ENCODE measurements around the gene IGFBP4.
A peak's percentile ranks its signal among the peaks of the same experiment; 100 is the strongest.

Gene IGFBP4

DNA sequence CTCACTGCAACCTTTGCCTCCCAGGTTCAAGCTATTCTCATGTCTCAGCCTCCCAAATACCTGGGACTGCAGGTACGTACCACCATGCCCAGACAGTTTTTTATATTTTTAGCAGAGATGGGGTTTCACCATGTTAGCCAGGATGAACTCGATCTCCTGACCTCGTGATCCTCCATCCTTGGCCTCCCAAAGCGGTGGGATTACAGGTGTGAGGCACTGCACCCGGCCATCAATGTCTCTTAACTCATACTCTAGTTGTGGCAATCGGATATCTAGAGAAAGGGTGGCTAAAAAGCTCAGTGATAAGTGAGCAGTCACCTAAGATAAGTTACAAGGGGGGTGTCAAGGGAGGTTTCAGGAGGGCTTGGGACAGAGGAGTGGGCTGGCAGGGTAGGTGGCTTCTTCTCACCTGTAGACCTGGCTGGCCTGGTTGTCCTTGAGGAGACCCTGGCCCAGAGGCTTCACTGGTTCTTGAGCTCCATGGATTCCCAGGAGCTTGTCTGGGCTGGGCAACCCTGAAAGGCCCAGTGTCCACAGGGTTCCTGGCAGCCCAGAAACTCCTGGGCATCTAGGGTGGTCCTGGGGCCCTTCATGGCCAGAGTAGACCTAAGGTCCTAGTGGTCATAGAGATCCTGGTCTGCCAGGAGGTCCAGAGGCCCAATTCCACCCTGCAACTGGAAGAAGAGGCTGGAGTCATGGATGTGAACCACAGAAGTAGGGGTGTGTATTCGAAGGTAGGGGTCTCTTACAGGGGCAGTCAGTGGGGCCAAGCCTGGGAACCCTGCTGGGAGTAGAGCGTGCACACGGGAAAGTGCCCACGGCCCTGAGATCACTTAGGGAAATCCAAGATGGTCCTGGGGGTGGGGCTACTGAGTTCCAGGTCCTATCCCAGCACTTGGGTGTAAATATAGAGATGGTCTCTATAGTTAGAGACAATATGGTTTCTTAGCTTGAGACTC, 12.7 kb upstream of the IGFBP4 start:
- CTCF ChIA-PET = interaction anchor here (0.8 to 5.3 kb wide), 6 partner anchors 8 to 110 kb away, joined by 3 to 22 read pairs (median 4); partner anchors contain the start of gene TOP2A
- Histone ChIP-seq H3K4me1 (ENCODE audit: control extremely low read depth in 1 of 4, control insufficient read depth in 4 of 4, insufficient read depth in 4 of 4, low read length in 3 of 4) (peaks cover 0 to 21% (median 13%) of the 10 kb centered on the region in 4 experiments), H3K27me3 (replicated peaks in 2 of 5; ENCODE audit: control insufficient read depth in 4 of 5, insufficient read depth in 5 of 5, low read length in 4 of 5) (no peaks in the 10 kb centered on the region), H3K27ac (ENCODE audit: insufficient read depth in 1 of 2, low read depth in 1 of 2, low read length in 2 of 2, poor library complexity in 1 of 2, severe bottlenecking in 2 of 2) (no peak overlapping the region), H3K36me3 (ENCODE audit: control insufficient read depth in 4 of 4, insufficient read depth in 4 of 4, low read length in 3 of 4) (no peaks in the 10 kb centered on the region), H3K4me3 (ENCODE audit: control insufficient read depth in 1 of 7, extremely low read depth in 1 of 7, insufficient read depth in 4 of 7, low read depth in 2 of 7, low read length in 6 of 7) (no peak overlapping the region), H3K9me3 (ENCODE audit: control extremely low read depth in 1 of 5, control insufficient read depth in 4 of 5, insufficient read depth in 2 of 5, low read depth in 1 of 5, low read length in 4 of 5) (no peaks in the 10 kb centered on the region)
- POLR2A ChIA-PET = no interaction called here
- no peak for DNase-seq
- 98% methylated on average over 10 of the region's 10 CpGs for WGBS (ENCODE audit: insufficient coverage)

GRCh38 chr17:40431231-40431602, 12.0 kb upstream of the IGFBP4 start:
- no peak for DNase-seq

DNA sequence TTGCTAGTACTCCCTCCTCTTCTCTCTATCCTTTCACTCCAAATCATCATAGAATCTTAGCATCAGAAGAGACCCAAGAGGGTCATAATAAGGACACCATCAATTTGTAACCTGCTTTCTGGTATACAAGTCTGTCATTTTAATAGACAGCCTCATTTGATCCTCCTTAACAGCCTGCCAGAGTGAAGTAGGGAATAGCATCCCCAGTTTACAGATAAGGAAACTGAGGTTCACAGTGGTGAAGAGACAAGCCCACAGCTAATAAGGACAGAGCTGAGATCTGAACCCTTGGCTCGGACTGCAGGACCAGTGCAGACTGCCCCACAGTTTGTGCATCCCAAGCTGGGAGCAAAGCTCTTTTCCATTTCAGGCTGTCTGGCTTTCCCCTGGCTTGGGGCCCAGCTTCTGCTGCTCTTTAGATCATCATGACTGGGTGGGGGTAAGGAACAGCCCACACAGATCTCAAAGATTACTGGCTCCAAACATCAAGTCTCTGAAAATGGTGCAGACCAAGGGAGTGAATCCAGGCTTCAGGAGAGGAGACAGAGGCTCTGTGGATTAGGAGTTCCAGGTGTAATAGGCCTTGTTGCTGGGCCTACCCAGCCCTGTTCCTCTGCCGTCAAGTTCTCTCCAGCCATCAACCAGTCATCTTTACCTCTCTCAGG, 10.3 kb upstream of the IGFBP4 start:
- no peak for DNase-seq
- Histone ChIP-seq H3K9me3 (ENCODE audit: control extremely low read depth in 1 of 5, control insufficient read depth in 4 of 5, insufficient read depth in 2 of 5, low read depth in 1 of 5, low read length in 4 of 5) (no peaks in the 10 kb centered on the region), H3K36me3 (ENCODE audit: control insufficient read depth in 4 of 4, insufficient read depth in 4 of 4, low read length in 3 of 4) (no peaks in the 10 kb centered on the region), H3K27me3 (replicated peaks in 2 of 5; ENCODE audit: control insufficient read depth in 4 of 5, insufficient read depth in 5 of 5, low read length in 4 of 5) (no peaks in the 10 kb centered on the region), H3K4me1 (ENCODE audit: control extremely low read depth in 1 of 4, control insufficient read depth in 4 of 4, insufficient read depth in 4 of 4, low read length in 3 of 4) (peaks cover 0 to 18% (median 13%) of the 10 kb centered on the region in 4 experiments), H3K27ac (ENCODE audit: insufficient read depth in 1 of 2, low read depth in 1 of 2, low read length in 2 of 2, poor library complexity in 1 of 2, severe bottlenecking in 2 of 2) (no peak overlapping the region), H3K4me3 (ENCODE audit: control insufficient read depth in 1 of 7, extremely low read depth in 1 of 7, insufficient read depth in 4 of 7, low read depth in 2 of 7, low read length in 6 of 7) (no peak overlapping the region)
- ChIA-PET POLR2A (no interaction called here), CTCF (interaction anchor here (0.8 to 5.3 kb wide), 3 partner anchors 12 to 17 kb away, joined by 3 to 22 read pairs (median 5); partner anchors contain the start of gene TOP2A)
- 100% methylated on average over 2 of the region's 2 CpGs for WGBS (ENCODE audit: insufficient coverage)

More at GRCh38 chr17:40431231-40431602, 12.0 kb upstream of the IGFBP4 start:
- Histone ChIP-seq H3K9me3 (ENCODE audit: control extremely low read depth in 1 of 5, control insufficient read depth in 4 of 5, insufficient read depth in 2 of 5, low read depth in 1 of 5, low read length in 4 of 5) (no peaks in the 10 kb centered on the region), H3K4me3 (ENCODE audit: control insufficient read depth in 1 of 7, extremely low read depth in 1 of 7, insufficient read depth in 4 of 7, low read depth in 2 of 7, low read length in 6 of 7) (no peak overlapping the region), H3K27me3 (replicated peaks in 2 of 5; ENCODE audit: control insufficient read depth in 4 of 5, insufficient read depth in 5 of 5, low read length in 4 of 5) (no peaks in the 10 kb centered on the region), H3K4me1 (ENCODE audit: control extremely low read depth in 1 of 4, control insufficient read depth in 4 of 4, insufficient read depth in 4 of 4, low read length in 3 of 4) (peaks cover 0 to 15% (median 7%) of the 10 kb centered on the region in 4 experiments), H3K27ac (ENCODE audit: insufficient read depth in 1 of 2, low read depth in 1 of 2, low read length in 2 of 2, poor library complexity in 1 of 2, severe bottlenecking in 2 of 2) (no peak overlapping the region), H3K36me3 (ENCODE audit: control insufficient read depth in 4 of 4, insufficient read depth in 4 of 4, low read length in 3 of 4) (no peaks in the 10 kb centered on the region)
- 60% methylated on average over 1 of the region's 3 CpGs for WGBS (ENCODE audit: insufficient coverage)
- ChIA-PET POLR2A (no interaction called here), CTCF (interaction anchor here (0.8 to 5.3 kb wide), 4 partner anchors 9 to 109 kb away, joined by 3 to 22 read pairs (median 4); partner anchors contain the start of gene TOP2A)

DNA sequence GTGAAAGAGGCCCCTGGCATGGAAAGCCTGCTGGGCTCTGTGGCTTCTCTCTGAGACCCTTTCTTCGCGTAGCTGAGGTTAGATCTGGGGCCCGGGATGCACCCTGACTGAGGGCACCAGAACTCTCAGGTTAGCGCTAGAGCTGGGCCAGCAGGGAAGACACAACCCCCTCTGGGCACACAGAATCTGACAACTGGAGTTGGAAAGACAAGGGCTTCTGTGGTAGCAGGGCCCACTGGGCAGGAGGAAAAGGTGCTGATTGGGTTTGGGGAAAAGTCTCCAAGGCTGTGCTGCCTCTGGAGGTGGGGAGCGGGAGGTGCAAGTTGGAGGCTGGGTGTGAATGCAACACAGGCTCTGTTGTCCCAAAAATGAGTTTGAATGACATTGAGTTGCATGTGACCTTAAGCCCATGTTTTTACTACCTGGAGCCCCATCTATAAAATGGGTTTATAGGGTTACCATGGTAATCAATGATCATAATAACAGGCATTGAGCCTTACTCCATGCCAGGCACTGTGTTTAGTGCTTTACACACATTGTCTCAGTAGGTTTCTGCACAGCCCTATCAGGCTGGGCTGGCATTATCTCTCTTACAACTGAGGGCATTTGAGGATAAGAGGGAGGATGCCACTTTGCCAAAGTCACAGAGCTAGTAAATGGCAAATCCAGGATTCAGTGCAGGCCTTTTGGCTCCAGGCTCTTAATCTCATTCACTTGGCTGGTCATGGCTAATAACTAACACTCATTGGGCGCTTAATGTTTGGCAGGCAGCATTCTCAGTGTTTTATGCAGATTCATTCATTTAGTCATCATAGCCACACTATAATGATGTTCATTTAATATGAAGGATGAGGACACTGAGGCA, 9.5 kb upstream of the IGFBP4 start:
- Histone ChIP-seq H3K4me3 (ENCODE audit: control insufficient read depth in 1 of 7, extremely low read depth in 1 of 7, insufficient read depth in 4 of 7, low read depth in 2 of 7, low read length in 6 of 7) (no peak overlapping the region), H3K9me3 (ENCODE audit: control extremely low read depth in 1 of 5, control insufficient read depth in 4 of 5, insufficient read depth in 2 of 5, low read depth in 1 of 5, low read length in 4 of 5) (no peaks in the 10 kb centered on the region), H3K4me1 (ENCODE audit: control extremely low read depth in 1 of 4, control insufficient read depth in 4 of 4, insufficient read depth in 4 of 4, low read length in 3 of 4) (peaks cover 0 to 21% (median 13%) of the 10 kb centered on the region in 4 experiments), H3K27me3 (replicated peaks in 2 of 5; ENCODE audit: control insufficient read depth in 4 of 5, insufficient read depth in 5 of 5, low read length in 4 of 5) (no peaks in the 10 kb centered on the region), H3K36me3 (ENCODE audit: control insufficient read depth in 4 of 4, insufficient read depth in 4 of 4, low read length in 3 of 4) (no peaks in the 10 kb centered on the region), H3K27ac (ENCODE audit: insufficient read depth in 1 of 2, low read depth in 1 of 2, low read length in 2 of 2, poor library complexity in 1 of 2, severe bottlenecking in 2 of 2) (no peak overlapping the region)
- CTCF ChIA-PET = interaction anchor here (0.8 to 5.3 kb wide), 3 partner anchors 12 to 43 kb away, joined by 5 to 22 read pairs (median 5); no protein-coding TSS in a partner anchor
- DNase-seq = peak in 2 of 3 donors; percentile 40 to 44
- WGBS (ENCODE audit: insufficient coverage) = 91% methylated on average over 5 of the region's 6 CpGs
- POLR2A ChIA-PET = no interaction called here

- POLR2A ChIA-PET = no interaction called here
- 80% methylated on average over 5 of the region's 5 CpGs for WGBS (ENCODE audit: insufficient coverage)
- CTCF ChIA-PET = interaction anchor here (0.9 to 9.3 kb wide), 7 partner anchors 10 to 123 kb away, joined by 3 to 61 read pairs (median 4); partner anchors contain the start of gene TOP2A
These were observed 6.6 kb upstream of the IGFBP4 start for GRCh38 chr17:40436636-40437035.

DNA sequence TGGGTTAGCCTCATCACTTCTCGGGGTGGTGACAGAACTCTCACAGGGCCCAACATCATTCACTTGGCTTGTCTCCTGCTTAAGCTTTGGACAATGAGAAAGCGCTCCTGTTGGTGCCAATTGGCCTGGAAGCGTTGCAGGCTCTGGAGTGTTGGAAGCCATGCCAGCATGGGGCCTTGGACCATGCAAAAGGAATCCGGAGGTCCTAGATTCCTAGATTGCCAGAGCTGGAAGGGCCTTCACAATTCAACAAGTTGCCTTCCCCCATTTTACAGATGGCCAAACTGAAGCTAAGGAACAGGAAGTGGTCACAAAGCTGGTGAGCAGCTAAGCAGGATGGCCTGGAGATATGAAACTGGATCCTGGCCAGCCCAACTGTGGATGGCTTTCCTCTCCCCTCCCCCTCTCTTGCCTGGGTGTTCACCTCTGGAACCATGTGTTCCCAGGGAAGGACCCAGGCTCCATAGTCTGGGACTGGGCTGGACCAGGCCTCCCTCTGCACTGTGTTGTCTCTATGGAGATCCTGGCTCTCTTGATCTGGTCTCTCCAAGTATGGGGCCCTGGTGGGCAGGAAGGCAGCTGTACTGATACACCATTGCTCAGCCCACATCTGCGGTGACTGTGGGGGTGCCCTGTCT, 6.0 kb upstream of the IGFBP4 start:
- CTCF ChIA-PET = interaction anchor here (0.9 to 9.3 kb wide), 11 partner anchors 7 to 122 kb away, joined by 3 to 61 read pairs (median 6); partner anchors contain the start of gene TOP2A
- H3K27ac ChIP-seq (ENCODE audit: insufficient read depth in 1 of 2, low read depth in 1 of 2, low read length in 2 of 2, poor library complexity in 1 of 2, severe bottlenecking in 2 of 2) = no peak overlapping the region
- no peaks in the 10 kb centered on the region for H3K9me3 ChIP-seq (ENCODE audit: control extremely low read depth in 1 of 5, control insufficient read depth in 4 of 5, insufficient read depth in 2 of 5, low read depth in 1 of 5, low read length in 4 of 5)
- H3K4me3 ChIP-seq (ENCODE audit: control insufficient read depth in 1 of 7, extremely low read depth in 1 of 7, insufficient read depth in 4 of 7, low read depth in 2 of 7, low read length in 6 of 7) = no peak overlapping the region
- no peaks in the 10 kb centered on the region for H3K36me3 ChIP-seq (ENCODE audit: control insufficient read depth in 4 of 4, insufficient read depth in 4 of 4, low read length in 3 of 4)
- 100% methylated on average over 4 of the region's 5 CpGs for WGBS (ENCODE audit: insufficient coverage)
- H3K27me3 ChIP-seq (replicated peaks in 2 of 5; ENCODE audit: control insufficient read depth in 4 of 5, insufficient read depth in 5 of 5, low read length in 4 of 5) = no peaks in the 10 kb centered on the region
- POLR2A ChIA-PET = no interaction called here
- H3K4me1 ChIP-seq (ENCODE audit: control extremely low read depth in 1 of 4, control insufficient read depth in 4 of 4, insufficient read depth in 4 of 4, low read length in 3 of 4) = peaks cover 0 to 21% (median 13%) of the 10 kb centered on the region in 4 experiments
- peak in 2 of 3 donors; percentile 67 to 71 for DNase-seq

More at GRCh38 chr17:40436636-40437035, 6.6 kb upstream of the IGFBP4 start:
- DNase-seq = peak in 1 of 3 donors; percentile 26
- Histone ChIP-seq H3K27ac (ENCODE audit: insufficient read depth in 1 of 2, low read depth in 1 of 2, low read length in 2 of 2, poor library complexity in 1 of 2, severe bottlenecking in 2 of 2) (no peak overlapping the region), H3K9me3 (ENCODE audit: control extremely low read depth in 1 of 5, control insufficient read depth in 4 of 5, insufficient read depth in 2 of 5, low read depth in 1 of 5, low read length in 4 of 5) (no peaks in the 10 kb centered on the region), H3K27me3 (replicated peaks in 2 of 5; ENCODE audit: control insufficient read depth in 4 of 5, insufficient read depth in 5 of 5, low read length in 4 of 5) (no peaks in the 10 kb centered on the region), H3K4me1 (ENCODE audit: control extremely low read depth in 1 of 4, control insufficient read depth in 4 of 4, insufficient read depth in 4 of 4, low read length in 3 of 4) (peaks cover 0 to 21% (median 13%) of the 10 kb centered on the region in 4 experiments), H3K36me3 (ENCODE audit: control insufficient read depth in 4 of 4, insufficient read depth in 4 of 4, low read length in 3 of 4) (no peaks in the 10 kb centered on the region), H3K4me3 (ENCODE audit: control insufficient read depth in 1 of 7, extremely low read depth in 1 of 7, insufficient read depth in 4 of 7, low read depth in 2 of 7, low read length in 6 of 7) (no peak overlapping the region)
